Cardiac muscle cell (in vitro differentiated cells and primary cell): ENCODE results near the gene IL13. TPM values are rescaled to one million over a fixed set of nuclear protein-coding genes. Genes with fewer than 3 reads are reported as not detected.

Source experiments
- DNase-seq, 2 donors: peaks; one replicate each; pipeline versions ENCODE4 v3.0.0 to v3.0.0-alpha.2; 2010 to 2017; ENCODE audit warnings: low read depth in 1 of 2, low spot score in 1 of 2
- H3K27ac ChIP-seq: fragments of 200-600 bp; sonication (generic); 2 replicates; pipeline ENCODE4 v1.5.1; 2016
- H3K27me3 ChIP-seq: fragments of 200-600 bp; sonication (generic); 2 replicates; pipeline ENCODE4 v1.6.0; 2016; ENCODE audit warnings: control low read depth
- H3K36me3 ChIP-seq: fragments of 200-600 bp; sonication (generic); 2 replicates; pipeline ENCODE4 v1.5.1; 2016; ENCODE audit warnings: control low read depth
- H3K4me1 ChIP-seq: fragments of 200-600 bp; sonication (generic); 2 replicates; pipeline ENCODE4 v1.8.1; 2017; ENCODE audit warnings: low read depth, mild to moderate bottlenecking, mixed run types
- H3K4me3 ChIP-seq: fragments of 200-600 bp; sonication (generic); 2 replicates; pipeline ENCODE4 v1.5.1; 2016; ENCODE audit warnings: mild to moderate bottlenecking
- H3K9me3 ChIP-seq: fragments of 200-600 bp; sonication (generic); 2 replicates; pipeline ENCODE4 v1.5.1; 2017; ENCODE audit warnings: low read depth, mild to moderate bottlenecking, control low read depth
- polyA plus RNA-seq: library from polyadenylated mRNA; unstranded; fragments of >200 nt; fragmentation: Nextera tagmentation; extraction: Ambion mirVana; gene quantifications from 2 replicates; pipeline ENCODE4 v1.2.1, GENCODE V29; 2016
- total RNA-seq: library from RNA; depleted of rRNA; stranded (reverse); fragments of >200 nt; gene quantifications from 2 replicates; pipeline ENCODE4 v1.2.3, GENCODE V29; 2016
- TF ChIP-seq, protein P1 (sequence below): IDR thresholded peaks from 2 replicates; pipeline ENCODE4 v1.5.1; 2012; ENCODE audit warnings: low read depth, mild to moderate bottlenecking, low read length

Gene IL13
- total and polyA plus RNA-seq, 2 experiments from 2014 or later, result not detected

DNA sequence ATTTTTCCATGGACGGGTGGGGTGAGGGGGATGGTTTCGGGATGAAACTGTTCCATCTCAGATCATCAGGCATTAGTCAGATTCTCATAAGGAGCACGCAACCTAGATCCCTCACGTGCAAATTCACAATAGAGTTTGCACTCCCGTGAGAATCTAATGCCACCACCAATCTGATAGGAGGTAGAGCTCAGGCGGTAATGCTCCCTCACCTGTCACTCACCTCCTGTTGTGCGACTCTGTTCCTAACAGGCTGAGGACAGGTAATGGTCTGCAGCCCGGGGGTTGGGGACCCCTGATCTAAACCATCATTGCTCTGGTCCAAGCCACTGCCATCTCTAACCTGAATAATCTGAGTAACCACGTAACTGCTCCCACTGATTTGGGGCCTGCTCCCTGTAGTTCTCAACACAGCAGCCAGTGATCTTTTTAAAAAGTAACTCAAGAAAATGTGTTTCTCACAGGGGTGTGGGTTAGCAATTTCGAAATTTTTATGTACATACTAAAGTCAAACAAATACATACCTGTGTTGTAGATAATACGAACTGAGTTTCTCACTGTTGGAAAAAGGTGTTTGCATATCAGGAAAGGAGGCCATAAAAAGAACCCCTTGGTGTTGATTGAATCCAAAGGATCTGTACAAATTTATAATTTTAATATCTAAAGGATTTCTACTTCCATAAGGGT, 11.2 kb upstream of the IL13 start:
- no peak overlapping the region for H3K4me3 ChIP-seq
- TF ChIP-seq, protein P1, sequence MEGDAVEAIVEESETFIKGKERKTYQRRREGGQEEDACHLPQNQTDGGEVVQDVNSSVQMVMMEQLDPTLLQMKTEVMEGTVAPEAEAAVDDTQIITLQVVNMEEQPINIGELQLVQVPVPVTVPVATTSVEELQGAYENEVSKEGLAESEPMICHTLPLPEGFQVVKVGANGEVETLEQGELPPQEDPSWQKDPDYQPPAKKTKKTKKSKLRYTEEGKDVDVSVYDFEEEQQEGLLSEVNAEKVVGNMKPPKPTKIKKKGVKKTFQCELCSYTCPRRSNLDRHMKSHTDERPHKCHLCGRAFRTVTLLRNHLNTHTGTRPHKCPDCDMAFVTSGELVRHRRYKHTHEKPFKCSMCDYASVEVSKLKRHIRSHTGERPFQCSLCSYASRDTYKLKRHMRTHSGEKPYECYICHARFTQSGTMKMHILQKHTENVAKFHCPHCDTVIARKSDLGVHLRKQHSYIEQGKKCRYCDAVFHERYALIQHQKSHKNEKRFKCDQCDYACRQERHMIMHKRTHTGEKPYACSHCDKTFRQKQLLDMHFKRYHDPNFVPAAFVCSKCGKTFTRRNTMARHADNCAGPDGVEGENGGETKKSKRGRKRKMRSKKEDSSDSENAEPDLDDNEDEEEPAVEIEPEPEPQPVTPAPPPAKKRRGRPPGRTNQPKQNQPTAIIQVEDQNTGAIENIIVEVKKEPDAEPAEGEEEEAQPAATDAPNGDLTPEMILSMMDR, result no peak
- no peaks in the 10 kb centered on the region for H3K4me1 ChIP-seq
- H3K36me3 ChIP-seq, result no peaks in the 10 kb centered on the region
- H3K27ac ChIP-seq, result no peak overlapping the region
- no peak for DNase-seq
- no peaks in the 10 kb centered on the region for H3K27me3 ChIP-seq
- H3K9me3 ChIP-seq, result no peaks in the 10 kb centered on the region

DNA sequence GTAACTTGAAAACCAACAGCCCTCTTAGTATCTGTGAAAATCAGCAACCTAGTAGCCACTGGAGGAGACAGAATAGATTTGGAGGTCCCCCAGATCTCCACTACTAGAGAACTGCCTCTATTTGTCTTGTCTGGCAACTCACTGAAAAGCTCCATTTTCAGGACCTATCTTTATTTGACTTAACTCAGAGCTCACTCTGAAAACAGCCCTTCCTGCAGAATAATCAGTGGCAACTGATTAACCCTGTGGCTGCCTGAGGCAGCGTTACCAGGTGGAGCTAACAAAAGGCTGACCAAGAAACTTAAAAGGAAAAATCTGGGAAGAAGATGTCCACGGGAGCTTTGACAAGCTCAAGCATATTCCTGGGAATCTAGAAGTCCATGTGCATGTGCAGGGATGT, 10.5 kb upstream of the IL13 start:
- Histone ChIP-seq H3K4me3 (no peak overlapping the region), H3K36me3 (no peaks in the 10 kb centered on the region), H3K27ac (no peak overlapping the region), H3K9me3 (no peaks in the 10 kb centered on the region), H3K27me3 (no peaks in the 10 kb centered on the region), H3K4me1 (no peaks in the 10 kb centered on the region)
- DNase-seq, result no peak
- TF ChIP-seq, protein P1, result no peak

DNA sequence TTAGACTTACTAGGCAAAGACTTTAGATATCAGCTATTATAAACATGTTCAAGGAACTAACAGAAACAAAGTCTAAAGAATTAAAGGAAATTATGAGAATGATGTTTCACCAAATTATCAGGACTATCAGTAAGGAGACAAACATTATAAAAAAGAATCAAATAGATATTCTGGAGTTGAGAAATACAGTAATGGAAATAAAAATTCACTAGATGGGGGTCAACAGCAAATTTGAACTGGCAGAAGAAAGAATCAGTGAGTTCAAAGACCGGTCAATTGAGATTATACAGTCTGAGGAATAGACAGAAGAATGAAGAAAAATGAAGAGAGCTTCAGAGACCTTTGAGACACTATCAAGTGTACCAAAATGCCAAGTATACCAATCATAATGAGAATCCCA, 9.6 kb upstream of the IL13 start:
- H3K36me3 ChIP-seq, result no peaks in the 10 kb centered on the region
- no peak overlapping the region for H3K4me3 ChIP-seq
- H3K9me3 ChIP-seq, result no peaks in the 10 kb centered on the region
- no peak overlapping the region for H3K27ac ChIP-seq
- no peak for DNase-seq
- H3K27me3 ChIP-seq, result peaks cover 1% of the 10 kb centered on the region
- TF ChIP-seq, protein P1, result no peak
- no peaks in the 10 kb centered on the region for H3K4me1 ChIP-seq

DNA sequence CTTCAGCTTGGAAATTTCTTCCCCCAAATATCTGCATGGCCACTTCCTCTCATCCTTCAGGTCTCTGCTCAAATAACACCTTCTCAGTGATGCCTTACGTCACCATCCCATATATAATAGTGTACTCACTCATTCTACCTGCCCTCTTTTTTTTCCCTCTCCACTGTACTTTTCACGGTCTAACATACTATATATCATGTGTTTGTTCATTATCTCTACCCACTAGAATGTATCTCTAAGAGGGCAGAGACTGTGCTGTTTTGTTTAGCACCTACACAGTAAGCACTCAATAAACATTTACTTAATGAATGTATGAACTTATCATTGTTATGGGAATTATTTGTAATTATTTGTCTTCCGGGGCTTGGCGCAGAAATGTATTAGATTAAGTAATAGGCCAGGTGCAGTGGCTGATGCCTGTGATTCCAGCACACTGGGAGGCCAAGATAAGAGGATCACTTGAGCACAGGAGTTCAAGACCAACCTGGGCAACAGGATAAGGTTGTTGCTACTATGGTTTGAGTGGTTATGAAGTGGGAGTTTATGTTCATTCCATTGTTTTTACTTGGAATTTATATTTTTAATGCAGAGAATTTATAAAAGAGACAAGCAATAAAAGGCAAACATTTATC, 6.0 kb upstream of the IL13 start:
- H3K4me3 ChIP-seq, result no peak overlapping the region
- no peak overlapping the region for H3K27ac ChIP-seq
- H3K9me3 ChIP-seq, result no peaks in the 10 kb centered on the region
- TF ChIP-seq, protein P1, result no peak
- H3K27me3 ChIP-seq, result peaks cover 37% of the 10 kb centered on the region
- DNase-seq, result no peak
- no peaks in the 10 kb centered on the region for H3K36me3 ChIP-seq
- H3K4me1 ChIP-seq, result no peaks in the 10 kb centered on the region

DNA sequence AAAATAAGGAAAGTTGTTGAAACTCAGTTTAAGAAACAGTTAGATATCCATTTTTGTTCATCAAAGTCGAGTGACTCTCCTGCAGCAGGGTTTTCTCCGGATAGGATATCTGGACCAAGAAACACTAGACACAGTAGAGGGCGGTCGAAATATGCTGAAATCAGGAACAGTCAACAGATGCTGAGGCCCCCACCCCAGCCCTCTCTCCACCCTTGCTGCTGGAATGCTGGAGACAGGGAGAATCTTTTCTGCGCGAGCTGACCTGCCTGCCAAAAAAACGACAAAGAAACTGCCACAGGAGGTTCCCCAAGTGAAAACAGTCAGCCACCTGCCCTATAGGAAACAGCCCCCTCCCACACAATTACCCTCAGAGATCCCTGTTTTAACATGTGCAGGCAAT, 4.3 kb upstream of the IL13 start:
- Histone ChIP-seq H3K4me1 (no peaks in the 10 kb centered on the region), H3K27ac (no peak overlapping the region), H3K4me3 (no peak overlapping the region), H3K36me3 (no peaks in the 10 kb centered on the region), H3K27me3 (peaks cover 44% of the 10 kb centered on the region), H3K9me3 (no peaks in the 10 kb centered on the region)
- TF ChIP-seq, protein P1, result no peak
- DNase-seq, result no peak
